Subcutaneous adipose tissue (tissue), 4 donors: ENCODE results near the gene ACSBG1. TPM values are rescaled to one million over a fixed set of nuclear protein-coding genes. Genes with fewer than 3 reads are reported as not detected.

Source experiments
- total RNA-seq, 4 donors: library from RNA; depleted of rRNA; stranded (reverse); fragments of >200 nt; gene quantifications; one replicate each; pipeline ENCODE4 v1.1.0, GENCODE V29; 2016
- TF ChIP-seq, protein P1 (sequence below): fragments of 450-650 bp; IDR thresholded peaks from one replicate; pipeline ENCODE4 v1.5.1; 2016; ENCODE audit warnings: low read depth, mild to moderate bottlenecking, control low read depth, antibody characterized with exemption, moderate library complexity

ACSBG1 gene
- total RNA-seq, 4 donors from 2014 or later, result not detected

DNA sequence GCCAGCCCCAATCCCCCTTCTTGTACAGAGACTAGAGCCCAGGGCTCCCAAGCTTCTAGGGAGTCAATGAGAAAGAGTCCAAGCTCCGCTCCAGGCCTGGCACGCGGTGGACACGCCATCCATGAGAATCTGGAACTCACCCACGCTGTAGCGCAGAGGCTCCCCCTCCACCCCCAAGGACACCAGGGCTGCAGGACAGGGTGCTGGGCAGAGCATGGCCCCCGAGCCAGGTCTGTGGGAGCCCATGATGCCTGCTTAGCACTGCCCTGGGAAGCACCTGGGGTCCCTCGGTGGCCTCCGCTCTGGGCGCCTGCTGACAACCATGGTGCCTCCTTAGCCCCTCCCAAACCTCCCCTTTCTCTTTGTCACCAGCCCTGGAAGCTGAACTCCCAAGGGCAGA, 28.5 kb downstream of the ACSBG1 start:
- TF ChIP-seq, protein P1, sequence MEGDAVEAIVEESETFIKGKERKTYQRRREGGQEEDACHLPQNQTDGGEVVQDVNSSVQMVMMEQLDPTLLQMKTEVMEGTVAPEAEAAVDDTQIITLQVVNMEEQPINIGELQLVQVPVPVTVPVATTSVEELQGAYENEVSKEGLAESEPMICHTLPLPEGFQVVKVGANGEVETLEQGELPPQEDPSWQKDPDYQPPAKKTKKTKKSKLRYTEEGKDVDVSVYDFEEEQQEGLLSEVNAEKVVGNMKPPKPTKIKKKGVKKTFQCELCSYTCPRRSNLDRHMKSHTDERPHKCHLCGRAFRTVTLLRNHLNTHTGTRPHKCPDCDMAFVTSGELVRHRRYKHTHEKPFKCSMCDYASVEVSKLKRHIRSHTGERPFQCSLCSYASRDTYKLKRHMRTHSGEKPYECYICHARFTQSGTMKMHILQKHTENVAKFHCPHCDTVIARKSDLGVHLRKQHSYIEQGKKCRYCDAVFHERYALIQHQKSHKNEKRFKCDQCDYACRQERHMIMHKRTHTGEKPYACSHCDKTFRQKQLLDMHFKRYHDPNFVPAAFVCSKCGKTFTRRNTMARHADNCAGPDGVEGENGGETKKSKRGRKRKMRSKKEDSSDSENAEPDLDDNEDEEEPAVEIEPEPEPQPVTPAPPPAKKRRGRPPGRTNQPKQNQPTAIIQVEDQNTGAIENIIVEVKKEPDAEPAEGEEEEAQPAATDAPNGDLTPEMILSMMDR, result no peak

DNA sequence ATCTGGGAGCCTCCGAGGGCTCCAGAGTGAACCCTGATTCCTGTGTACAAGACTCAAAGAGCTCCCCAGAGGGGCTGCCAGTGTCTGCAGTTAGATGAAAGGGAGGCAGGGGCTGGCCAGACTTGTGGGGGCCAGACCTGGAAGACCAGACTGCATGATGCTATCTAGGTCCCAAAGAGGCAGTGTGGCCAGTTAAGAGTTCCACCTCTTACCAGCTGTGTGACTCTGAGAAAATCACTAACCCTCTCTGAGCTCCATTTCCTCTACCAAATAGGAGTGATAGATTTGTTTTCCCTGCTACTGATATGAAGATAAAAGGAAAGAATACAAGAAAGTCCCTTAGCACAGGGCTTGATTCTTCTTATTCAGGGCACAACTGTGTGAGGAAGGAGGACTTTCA, 29.0 kb downstream of the ACSBG1 start:
- TF ChIP-seq, protein P1, result no peak

DNA sequence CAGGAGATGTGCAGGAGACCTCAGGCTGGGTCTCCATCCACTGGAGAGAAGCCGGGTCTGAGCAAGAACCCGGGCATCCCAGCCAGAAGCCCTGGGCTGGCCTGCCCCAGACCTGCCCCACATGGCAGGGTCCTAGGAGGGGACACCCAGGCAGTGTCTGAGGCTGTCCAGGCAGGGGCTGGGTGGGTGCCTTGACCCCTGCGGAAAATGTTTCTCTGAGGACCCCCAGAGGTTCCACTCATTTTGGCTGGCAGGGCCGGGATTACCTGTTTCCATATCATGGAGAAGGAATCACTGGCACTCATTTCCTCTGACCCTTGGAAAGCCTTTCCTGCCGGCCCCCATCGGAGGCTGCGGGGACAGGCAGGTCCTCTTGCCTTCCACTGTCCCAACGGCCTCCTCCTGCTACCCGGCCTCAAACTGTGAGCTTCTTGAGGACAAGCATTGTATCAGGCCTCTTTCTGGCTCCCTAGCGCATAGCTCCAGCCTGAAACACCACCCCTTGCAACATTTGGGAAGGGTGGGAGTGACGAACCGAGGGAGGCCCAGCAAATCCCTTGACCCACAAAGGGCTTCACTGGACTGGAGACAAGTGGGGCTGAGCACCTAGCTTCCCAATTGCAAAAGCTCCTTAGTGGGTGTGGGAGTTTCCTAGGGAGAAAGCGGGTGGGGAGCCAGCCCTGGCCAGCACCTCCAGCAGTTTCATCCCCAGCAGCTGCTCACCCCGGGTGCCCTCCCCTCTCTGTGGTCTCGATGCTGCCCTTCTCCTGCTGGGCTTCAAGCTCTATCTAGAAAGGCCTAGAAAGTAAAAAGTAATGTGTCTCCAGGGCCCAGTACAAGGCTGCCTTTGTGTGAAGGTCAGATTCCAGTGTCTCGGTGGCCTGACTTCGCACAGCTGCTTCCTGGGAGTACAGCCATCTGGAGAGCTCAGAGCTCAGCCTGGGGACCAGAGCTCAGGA, 29.7 kb downstream of the ACSBG1 start:
- TF ChIP-seq, protein P1, result no peak

DNA sequence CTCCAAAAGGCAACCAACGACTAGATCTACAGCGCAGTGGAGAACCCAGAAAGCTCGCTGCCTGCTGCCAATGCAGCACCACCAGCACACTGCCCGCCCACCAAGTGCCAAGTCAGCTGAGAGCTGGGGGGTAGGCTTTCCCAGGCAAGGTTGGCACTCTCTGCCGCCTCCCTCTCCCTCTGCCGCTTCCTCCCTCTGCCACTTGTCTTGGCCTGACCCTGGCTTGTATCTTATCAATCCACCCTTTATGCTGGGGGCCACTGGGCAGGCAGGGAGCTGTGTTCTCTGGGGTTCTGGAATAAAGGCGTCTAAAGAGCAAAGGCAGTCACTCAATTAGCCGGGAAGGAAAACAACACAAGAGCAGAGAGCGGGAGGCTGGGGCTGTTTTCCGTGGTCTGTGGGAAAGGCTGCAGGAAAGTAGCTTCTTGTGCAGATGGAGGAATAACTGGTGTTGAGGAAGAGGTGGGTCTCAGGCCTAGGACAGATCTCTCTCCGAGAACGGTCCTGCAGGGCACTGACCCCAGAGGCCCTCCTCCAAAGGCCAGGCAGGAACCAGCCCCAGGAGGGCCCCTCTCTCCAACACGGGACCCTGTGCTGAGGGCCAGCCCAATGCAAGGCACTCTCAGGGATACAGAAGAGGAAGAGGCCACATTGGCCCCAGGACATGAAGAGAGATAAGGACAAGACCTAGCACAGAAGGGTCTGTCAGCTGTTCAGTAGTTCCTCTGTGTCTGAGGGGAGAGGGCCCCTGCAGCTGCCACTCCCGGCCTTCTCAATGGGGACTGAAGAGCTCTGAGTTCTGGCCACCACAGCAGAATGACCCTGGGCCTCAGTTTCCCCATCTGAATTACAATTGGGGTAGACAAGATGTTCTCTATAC, 30.8 kb downstream of the ACSBG1 start:
- TF ChIP-seq, protein P1, result no peak

DNA sequence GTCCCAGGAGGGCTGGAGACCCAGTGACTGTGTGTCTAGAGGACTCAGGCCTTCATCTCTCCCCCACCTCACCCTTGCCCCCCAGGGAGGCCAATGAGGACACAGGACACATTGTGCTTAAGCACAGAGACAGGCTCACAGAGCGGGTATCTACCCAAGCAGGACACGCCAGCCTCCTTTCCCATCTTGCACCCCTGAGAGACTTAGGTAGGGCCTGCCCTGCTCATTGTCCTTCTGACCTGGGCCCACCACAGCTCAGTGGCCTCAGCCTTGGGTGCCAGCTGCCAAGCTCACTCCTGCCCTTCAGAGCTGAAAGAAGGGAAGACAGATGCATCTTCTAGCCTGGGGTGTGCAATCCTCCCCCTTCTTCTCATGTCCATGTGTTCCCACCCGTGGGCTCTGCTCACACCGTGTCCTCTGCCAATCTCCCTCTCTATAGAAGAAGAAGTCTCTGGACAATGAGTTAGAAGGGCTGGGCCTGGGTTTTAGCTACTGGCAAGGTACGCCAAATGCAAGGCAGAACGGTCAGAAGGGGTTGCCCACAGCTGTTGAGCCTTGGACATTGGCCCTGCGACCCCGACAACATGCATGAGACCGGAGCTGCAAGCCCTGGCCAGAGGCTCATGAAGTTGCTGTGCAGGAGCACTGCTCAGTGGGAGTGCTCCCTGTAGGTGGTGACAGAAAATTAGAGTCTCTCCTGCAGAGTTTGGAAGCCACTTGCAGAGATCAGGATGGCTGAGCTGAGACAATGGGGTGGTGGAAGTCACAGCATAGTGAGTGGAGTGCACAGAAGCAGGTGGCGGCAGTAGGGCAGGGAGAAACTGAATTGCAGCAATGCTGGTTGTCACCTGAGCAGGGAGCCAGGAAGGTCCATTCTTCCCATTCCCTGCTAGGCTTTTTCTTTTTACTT, 32.8 kb downstream of the ACSBG1 start:
- TF ChIP-seq, protein P1, result no peak

DNA sequence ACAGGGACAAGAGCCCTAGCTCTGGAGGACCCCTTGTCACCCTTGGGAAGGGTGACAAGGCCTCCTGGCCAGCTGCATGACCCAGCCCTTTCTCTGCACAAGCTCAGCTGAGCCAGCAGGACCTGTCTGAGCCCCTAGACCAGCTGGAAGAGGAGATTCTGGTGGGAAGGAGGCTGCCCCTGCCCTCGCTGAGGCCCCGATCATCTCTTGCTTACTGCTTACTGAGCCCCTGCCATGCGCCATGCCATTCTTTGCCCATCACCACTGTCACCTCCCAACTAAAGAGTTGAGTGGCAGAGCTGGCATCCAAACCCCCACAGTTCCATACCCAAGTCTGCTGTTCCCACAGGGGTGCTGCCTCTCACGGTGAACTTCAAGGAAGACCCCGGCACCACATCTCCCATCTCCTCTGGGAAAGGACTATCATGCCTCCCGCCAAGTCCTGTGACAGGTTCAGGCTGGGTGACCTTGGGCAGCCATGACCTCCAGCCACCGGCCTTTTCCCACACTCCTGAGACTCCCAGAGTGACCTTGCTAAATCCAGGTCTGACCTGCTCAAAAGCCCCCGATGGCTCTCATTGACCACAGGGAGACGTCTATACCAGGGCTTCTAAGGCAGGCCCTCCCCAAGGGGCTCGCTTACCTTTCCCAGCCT, 34.0 kb downstream of the ACSBG1 start:
- TF ChIP-seq, protein P1, result no peak
